CD4-positive, CD25-positive, alpha-beta regulatory T cell (primary cell): ENCODE data around the gene SOWAHB. TPM values are rescaled to one million over a fixed set of nuclear protein-coding genes. Genes with fewer than 3 reads are reported as not detected.
A peak's percentile ranks its signal among the peaks of the same experiment; 100 is the strongest.
"Not testable (repeated sequence)": the region's sequence is repeated elsewhere in the genome, so short reads cannot be mapped to it uniquely, and the experiment has no call there.

Source experiments
- ATAC-seq, 2 donors: fragments of 150-1000 bp; cut with Tn5 transposase; one replicate each; pipeline ENCODE4 v1.10.0; 2021; ENCODE audit warnings: low read depth in 2 of 2, moderate number of reproducible peaks in 2 of 2, moderate library complexity in 1 of 2
- DNase-seq, 3 donors: peaks; one replicate each; pipeline versions ENCODE4 v3.0.0 to v3.0.0-alpha.2; 2012 to 2022; ENCODE audit warnings: mixed read lengths in 1 of 3
- H3K27ac ChIP-seq: one replicate; pipeline ENCODE4 v1.7.0; 2013; ENCODE audit warnings: mild to moderate bottlenecking, low read length; ENCODE audit not compliant: insufficient read depth, poor library complexity, severe bottlenecking
- H3K27me3 ChIP-seq: one replicate; pipeline ENCODE4 v1.7.0; 2013; ENCODE audit warnings: low read length; ENCODE audit not compliant: control insufficient read depth, insufficient read depth
- H3K36me3 ChIP-seq: one replicate; pipeline ENCODE4 v1.7.0; 2013; ENCODE audit warnings: mild to moderate bottlenecking, low read length, moderate library complexity; ENCODE audit not compliant: control insufficient read depth, insufficient read depth
- H3K4me1 ChIP-seq: 2 replicates; pipeline ENCODE4 v1.7.0; 2013; ENCODE audit warnings: mild to moderate bottlenecking, low read length; ENCODE audit not compliant: insufficient read depth, control insufficient read depth, poor library complexity, severe bottlenecking
- H3K4me3 ChIP-seq: one replicate; pipeline ENCODE4 v1.7.0; 2013; ENCODE audit warnings: low read depth, mild to moderate bottlenecking, low read length, moderate library complexity
- H3K9me3 ChIP-seq, 2 experiments: 1 replicate in 1 of 2; 2 replicates in 1 of 2; pipeline ENCODE4 v1.7.0; 2013; ENCODE audit warnings: low read length in 2 of 2, mild to moderate bottlenecking in 1 of 2, moderate library complexity in 1 of 2; ENCODE audit not compliant: control insufficient read depth in 2 of 2
- H3K27ac Mint-ChIP-seq, 3 donors: one replicate each; pipeline ENCODE4 v1.8.0; 2020 to 2022; ENCODE audit warnings: mild to moderate bottlenecking in 3 of 3, mixed read lengths in 3 of 3, moderate library complexity in 2 of 3
- H3K27me3 Mint-ChIP-seq: one replicate; pipeline ENCODE4 v1.8.0; 2022; ENCODE audit warnings: mild to moderate bottlenecking, mixed read lengths
- H3K36me3 Mint-ChIP-seq: one replicate; pipeline ENCODE4 v1.8.0; 2020; ENCODE audit warnings: mixed read lengths
- H3K4me1 Mint-ChIP-seq, 4 donors: one replicate each; pipeline ENCODE4 v1.8.0; 2020 to 2022; ENCODE audit warnings: mixed read lengths in 4 of 4, mild to moderate bottlenecking in 1 of 4
- H3K4me3 Mint-ChIP-seq, 4 donors: one replicate each; pipeline ENCODE4 v1.8.0; 2020 to 2022; ENCODE audit warnings: mild to moderate bottlenecking in 4 of 4, mixed read lengths in 4 of 4, moderate library complexity in 3 of 4
- H3K9me3 Mint-ChIP-seq, 7 donors: one replicate each; pipeline ENCODE4 v1.8.0; 2020 to 2022; ENCODE audit warnings: mixed read lengths in 7 of 7, mild to moderate bottlenecking in 3 of 7, moderate library complexity in 2 of 7
- polyA plus RNA-seq, 4 donors: library from polyadenylated mRNA; unstranded; fragments of 300-500 nt; fragmentation: Illumina TruSeq; gene quantifications; one replicate each; pipeline ENCODE4 v1.2.3, GENCODE V29; 2021
- total RNA-seq: library from RNA; stranded (reverse); gene quantifications from one replicate; pipeline ENCODE4 v1.2.3, GENCODE V29; 2022

SOWAHB gene
- total and polyA plus RNA-seq, 5 donors from 2014 or later = not detected

DNA sequence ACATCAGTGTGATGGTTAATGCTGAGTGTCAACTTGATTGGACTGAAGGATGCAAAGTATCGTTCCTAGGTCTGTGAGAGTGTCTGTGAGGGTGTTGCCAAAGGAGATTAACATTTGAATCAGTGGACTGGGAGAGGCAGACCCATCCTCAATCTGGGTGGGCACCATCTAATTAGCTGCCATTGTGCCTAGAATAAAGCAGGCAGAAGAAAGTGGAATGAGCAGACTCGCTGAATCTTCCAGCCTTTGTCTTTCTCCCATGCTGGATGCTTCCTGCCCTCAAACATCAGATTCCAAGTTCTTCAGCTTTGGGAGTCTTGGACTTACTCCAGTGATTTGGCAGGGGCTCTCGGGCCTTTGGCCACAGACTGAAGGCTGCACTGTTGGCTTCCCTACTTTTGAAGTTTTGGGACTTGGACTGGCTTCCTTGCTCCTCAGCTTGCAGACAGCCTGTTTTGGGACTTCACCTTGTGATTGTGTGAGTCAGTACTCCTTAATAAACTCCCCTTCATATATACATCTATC lies 19.2 kb downstream of the SOWAHB start:
- not testable (repeated sequence) for DNase-seq, H3K27ac ChIP-seq, H3K4me3 ChIP-seq, H3K27me3 ChIP-seq, H3K36me3 ChIP-seq, ATAC-seq, H3K4me1 ChIP-seq, H3K4me1 Mint-ChIP-seq, H3K27ac Mint-ChIP-seq, H3K36me3 Mint-ChIP-seq, H3K9me3 Mint-ChIP-seq, H3K9me3 ChIP-seq, H3K4me3 Mint-ChIP-seq
- H3K27me3 Mint-ChIP-seq = peaks cover 36% of the 10 kb centered on the region

DNA sequence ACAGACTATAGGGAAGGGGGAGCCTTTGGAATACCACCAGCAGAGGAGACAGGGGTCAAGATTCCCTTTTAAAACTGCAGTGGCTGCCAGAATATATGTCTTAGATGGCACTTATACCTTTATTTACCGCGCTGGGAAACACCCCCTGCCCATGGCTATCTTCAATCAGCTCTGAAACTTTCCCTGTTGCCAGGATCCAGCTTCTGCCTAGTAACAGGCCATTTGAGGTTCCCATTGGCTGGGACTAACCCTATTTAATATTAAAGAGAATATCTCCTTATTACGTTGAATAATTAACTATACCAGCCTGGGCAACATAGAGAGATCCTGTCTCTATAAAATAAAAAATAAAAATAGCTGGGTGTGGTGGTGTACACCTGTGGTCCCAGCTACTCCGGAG lies 23.8 kb downstream of the SOWAHB start:
- Mint-ChIP-seq H3K4me1 (peaks cover 0 to 10% (median 9%) of the 10 kb centered on the region in 4 donors), H3K36me3 (no peaks in the 10 kb centered on the region)
- DNase-seq = no peak

GRCh38 chr4:76873495-76873894 lies 24.4 kb downstream of the SOWAHB start:
- H3K27ac ChIP-seq = no peak overlapping the region
- H3K9me3 Mint-ChIP-seq = peaks cover 0 to 7% (median 0%) of the 10 kb centered on the region in 7 donors
- H3K36me3 Mint-ChIP-seq = no peaks in the 10 kb centered on the region
- H3K36me3 ChIP-seq = no peaks in the 10 kb centered on the region
- H3K4me1 ChIP-seq = no peaks in the 10 kb centered on the region
- H3K4me3 Mint-ChIP-seq = no peak overlapping the region
- H3K27me3 Mint-ChIP-seq = peaks cover 18% of the 10 kb centered on the region
- DNase-seq (no peak), ATAC-seq (no peak)
- H3K9me3 ChIP-seq = no peaks in the 10 kb centered on the region
- no peak overlapping the region for H3K4me3 ChIP-seq
- H3K27ac Mint-ChIP-seq = no peak overlapping the region
- H3K27me3 ChIP-seq = peaks cover 5% of the 10 kb centered on the region
- H3K4me1 Mint-ChIP-seq = peaks cover 0 to 10% (median 9%) of the 10 kb centered on the region in 4 donors

More for the DNA sequence above, 23.8 kb downstream of the SOWAHB start:
- Histone ChIP-seq H3K36me3 (no peaks in the 10 kb centered on the region), H3K27me3 (peaks cover 5% of the 10 kb centered on the region), H3K4me1 (no peaks in the 10 kb centered on the region), H3K27ac (no peak overlapping the region), H3K9me3 (no peaks in the 10 kb centered on the region), H3K4me3 (no peak overlapping the region)
- ATAC-seq = no peak
- peaks cover 23% of the 10 kb centered on the region for H3K27me3 Mint-ChIP-seq
- peaks cover 0 to 7% (median 0%) of the 10 kb centered on the region in 7 donors for H3K9me3 Mint-ChIP-seq
- H3K27ac Mint-ChIP-seq = no peak overlapping the region
- no peak overlapping the region for H3K4me3 Mint-ChIP-seq

DNA sequence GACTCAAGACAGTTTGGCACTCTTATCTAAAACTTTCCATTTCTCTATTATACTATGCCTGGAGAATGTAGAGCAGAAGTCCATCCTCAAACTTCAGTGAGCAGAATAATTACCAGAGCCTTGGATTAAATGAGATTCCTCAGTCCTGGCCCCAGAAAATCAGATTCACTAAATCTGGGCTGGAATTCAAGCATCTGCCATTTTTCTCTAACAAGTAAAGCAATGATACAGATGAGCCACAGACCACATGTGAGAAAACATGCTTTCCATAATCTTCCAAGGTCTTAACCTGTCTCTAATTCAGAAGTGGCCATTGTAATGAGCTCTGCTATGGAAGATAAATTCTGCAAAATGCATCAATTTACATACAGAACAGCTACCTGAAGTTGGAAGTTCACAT lies 25.4 kb downstream of the SOWAHB start:
- Histone ChIP-seq H3K36me3 (no peaks in the 10 kb centered on the region), H3K4me3 (no peak overlapping the region), H3K27me3 (peaks cover 3% of the 10 kb centered on the region), H3K9me3 (no peaks in the 10 kb centered on the region), H3K4me1 (no peaks in the 10 kb centered on the region), H3K27ac (no peak overlapping the region)
- peaks cover 9% of the 10 kb centered on the region for H3K27me3 Mint-ChIP-seq
- H3K36me3 Mint-ChIP-seq = no peaks in the 10 kb centered on the region
- peaks cover 0 to 10% (median 9%) of the 10 kb centered on the region in 4 donors for H3K4me1 Mint-ChIP-seq
- ATAC-seq = no peak
- DNase-seq = no peak
- no peak overlapping the region for H3K27ac Mint-ChIP-seq
- peaks cover 0 to 3% (median 0%) of the 10 kb centered on the region in 7 donors for H3K9me3 Mint-ChIP-seq
- no peak overlapping the region for H3K4me3 Mint-ChIP-seq

- not testable (repeated sequence) for H3K27me3 Mint-ChIP-seq, H3K27ac Mint-ChIP-seq, H3K9me3 Mint-ChIP-seq, ATAC-seq, H3K9me3 ChIP-seq, H3K4me3 Mint-ChIP-seq, H3K4me3 ChIP-seq, H3K27me3 ChIP-seq, H3K27ac ChIP-seq, H3K4me1 ChIP-seq, DNase-seq, H3K36me3 Mint-ChIP-seq, H3K36me3 ChIP-seq
- peaks cover 0 to 10% (median 9%) of the 10 kb centered on the region in 4 donors for H3K4me1 Mint-ChIP-seq
These were observed 29.2 kb downstream of the SOWAHB start for GRCh38 chr4:76868780-76869179.

- H3K9me3 Mint-ChIP-seq = peaks cover 0 to 3% (median 0%) of the 10 kb centered on the region in 7 donors
- no peak for ATAC-seq
These were observed 29.9 kb downstream of the SOWAHB start for GRCh38 chr4:76867880-76868655.

DNA sequence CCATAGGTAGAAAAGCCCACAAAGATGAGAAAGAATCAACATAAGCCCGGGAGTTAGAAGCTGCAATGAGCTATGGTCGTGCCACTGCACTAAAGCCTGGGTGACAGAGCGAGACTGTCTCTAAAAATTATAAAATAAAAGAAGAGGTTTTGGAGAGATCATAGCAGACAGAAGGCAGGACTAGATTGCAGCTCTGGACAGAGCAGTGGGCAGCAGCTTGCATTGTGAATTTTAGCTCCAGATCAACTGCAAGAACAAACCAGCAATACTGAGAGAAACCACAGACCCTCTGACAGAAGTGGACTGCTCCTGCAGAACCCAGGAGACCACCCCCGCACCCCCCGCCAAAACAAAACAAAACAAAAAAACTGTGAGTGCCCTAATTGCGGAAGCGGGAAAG lies 30.6 kb downstream of the SOWAHB start:
- no peaks in the 10 kb centered on the region for H3K36me3 Mint-ChIP-seq
- no peaks in the 10 kb centered on the region for H3K4me1 ChIP-seq
- no peaks in the 10 kb centered on the region for H3K36me3 ChIP-seq
- ATAC-seq = no peak
- no peak overlapping the region for H3K27ac Mint-ChIP-seq
- no peak for DNase-seq
- no peaks in the 10 kb centered on the region for H3K27me3 Mint-ChIP-seq
- H3K27me3 ChIP-seq = peaks cover 1% of the 10 kb centered on the region
- H3K9me3 ChIP-seq = no peaks in the 10 kb centered on the region
- no peak overlapping the region for H3K4me3 Mint-ChIP-seq
- no peak overlapping the region for H3K4me3 ChIP-seq
- H3K27ac ChIP-seq = no peak overlapping the region
- peaks cover 0 to 10% (median 3%) of the 10 kb centered on the region in 4 donors for H3K4me1 Mint-ChIP-seq
- peaks cover 0 to 3% (median 0%) of the 10 kb centered on the region in 7 donors for H3K9me3 Mint-ChIP-seq

More at GRCh38 chr4:76867880-76868655, 29.9 kb downstream of the SOWAHB start:
- no peak for DNase-seq
- H3K36me3 Mint-ChIP-seq = no peaks in the 10 kb centered on the region
- H3K4me3 Mint-ChIP-seq = no peak overlapping the region
- no peaks in the 10 kb centered on the region for H3K36me3 ChIP-seq
- no peaks in the 10 kb centered on the region for H3K4me1 ChIP-seq
- H3K27me3 ChIP-seq = peaks cover 1% of the 10 kb centered on the region
- peaks cover 5% of the 10 kb centered on the region for H3K27me3 Mint-ChIP-seq
- H3K4me3 ChIP-seq = no peak overlapping the region
- H3K9me3 ChIP-seq = no peaks in the 10 kb centered on the region
- peaks cover 0 to 10% (median 8%) of the 10 kb centered on the region in 4 donors for H3K4me1 Mint-ChIP-seq
- H3K27ac Mint-ChIP-seq = peak overlapping the region in 1 of 3 donors; percentile 32
- H3K27ac ChIP-seq = no peak overlapping the region

GRCh38 chr4:76866641-76867040 lies 31.3 kb downstream of the SOWAHB start:
- Histone ChIP-seq H3K4me3 (no peak overlapping the region), H3K4me1 (no peaks in the 10 kb centered on the region), H3K36me3 (no peaks in the 10 kb centered on the region), H3K27me3 (peaks cover 1% of the 10 kb centered on the region), H3K27ac (no peak overlapping the region), H3K9me3 (no peaks in the 10 kb centered on the region)
- no peaks in the 10 kb centered on the region for H3K27me3 Mint-ChIP-seq
- peaks cover 0 to 3% (median 0%) of the 10 kb centered on the region in 7 donors for H3K9me3 Mint-ChIP-seq
- no peak overlapping the region for H3K27ac Mint-ChIP-seq
- H3K4me3 Mint-ChIP-seq = no peak overlapping the region
- ATAC-seq (no peak), DNase-seq (no peak)
- H3K4me1 Mint-ChIP-seq = peaks cover 0 to 10% (median 2%) of the 10 kb centered on the region in 4 donors
- no peaks in the 10 kb centered on the region for H3K36me3 Mint-ChIP-seq
